IPS DF 6.9 (cell line): Measurements from ENCODE around the gene TAF11L2.
"Not testable (repeated sequence)": the region's sequence is repeated elsewhere in the genome, so short reads cannot be mapped to it uniquely, and the experiment has no call there.

ENCODE experiments used
- DNase-seq: peaks from one replicate; pipeline ENCODE4 v3.0.0-alpha.2; 2013; ENCODE audit warnings: low read depth, low spot score
- H3K27ac ChIP-seq: one replicate; pipeline ENCODE4 v1.5.1; 2013; ENCODE audit warnings: low read length, control low read depth
- H3K27me3 ChIP-seq: 2 replicates; pipeline ENCODE4 v1.6.1; 2013; ENCODE audit warnings: mild to moderate bottlenecking, low read length; ENCODE audit not compliant: control insufficient read depth, insufficient read depth
- H3K36me3 ChIP-seq: 2 replicates; pipeline ENCODE4 v1.6.1; 2013; ENCODE audit warnings: low read length; ENCODE audit not compliant: control insufficient read depth, insufficient read depth
- H3K4me1 ChIP-seq: 2 replicates; pipeline ENCODE4 v1.6.1; 2013; ENCODE audit warnings: low read length; ENCODE audit not compliant: control insufficient read depth, insufficient read depth
- H3K4me3 ChIP-seq: 2 replicates; pipeline ENCODE4 v1.5.1; 2013; ENCODE audit warnings: mild to moderate bottlenecking, low read length
- H3K9me3 ChIP-seq: 2 replicates; pipeline ENCODE4 v1.6.1; 2013; ENCODE audit warnings: low read length, inconsistent platforms; ENCODE audit not compliant: control insufficient read depth, insufficient read depth
- WGBS: extraction: QIAGEN DNeasy Blood & Tissue Kit; methylation state at CpG from one replicate; pipeline ENCODE4 v1.1.7; 2013; ENCODE audit warnings: mixed read lengths, missing lambda C conversion rate; ENCODE audit not compliant: insufficient read length, insufficient coverage; 5-methylcytosine and 5-hydroxymethylcytosine counted together

TAF11L2 gene

GRCh38 chr5:17482790-17483189 is 15.2 kb upstream of the TAF11L2 start:
- no peak for DNase-seq
- H3K36me3 ChIP-seq: no peaks in the 10 kb centered on the region
- H3K27ac ChIP-seq: no peak overlapping the region
- WGBS: no CpG with 5 or more reads among the region's 2 CpGs
- H3K27me3 ChIP-seq: no peaks in the 10 kb centered on the region
- H3K4me3 ChIP-seq: no peak overlapping the region
- no peaks in the 10 kb centered on the region for H3K9me3 ChIP-seq
- H3K4me1 ChIP-seq: peaks cover 2% of the 10 kb centered on the region; the same call in 1 of the 2 replicates

GRCh38 chr5:17486464-17487173 is 11.4 kb upstream of the TAF11L2 start:
- not testable (repeated sequence) for DNase-seq, H3K4me1 ChIP-seq, H3K36me3 ChIP-seq, H3K27me3 ChIP-seq, H3K27ac ChIP-seq, H3K9me3 ChIP-seq, H3K4me3 ChIP-seq
- no CpG with 5 or more reads among the region's 10 CpGs for WGBS

GRCh38 chr5:17487174-17487512 is 10.9 kb upstream of the TAF11L2 start:
- WGBS: no CpG with 5 or more reads among the region's 1 CpG

GRCh38 chr5:17491257-17491656 is 6.8 kb upstream of the TAF11L2 start:
- not testable (repeated sequence) for DNase-seq, H3K36me3 ChIP-seq, H3K4me3 ChIP-seq, H3K27ac ChIP-seq, H3K27me3 ChIP-seq, H3K9me3 ChIP-seq, H3K4me1 ChIP-seq
- WGBS: no CpG with 5 or more reads among the region's 23 CpGs

More at GRCh38 chr5:17487174-17487512, 10.9 kb upstream of the TAF11L2 start:
- Histone ChIP-seq H3K27ac (no peak overlapping the region), H3K4me1 (no peaks in the 10 kb centered on the region), H3K27me3 (no peaks in the 10 kb centered on the region), H3K36me3 (no peaks in the 10 kb centered on the region), H3K9me3 (no peaks in the 10 kb centered on the region), H3K4me3 (no peak overlapping the region)
- no peak for DNase-seq

GRCh38 chr5:17492770-17493169 is 5.3 kb upstream of the TAF11L2 start:
- Histone ChIP-seq H3K4me1 (no peaks in the 10 kb centered on the region), H3K4me3 (no peak overlapping the region), H3K9me3 (no peaks in the 10 kb centered on the region), H3K27me3 (no peaks in the 10 kb centered on the region), H3K27ac (no peak overlapping the region), H3K36me3 (no peaks in the 10 kb centered on the region)
- no CpG with 5 or more reads among the region's 3 CpGs for WGBS
- no peak for DNase-seq

GRCh38 chr5:17497446-17497845 is 585 bp upstream of the TAF11L2 start:
- Histone ChIP-seq H3K27ac (no peak overlapping the region), H3K9me3 (no peaks in the 10 kb centered on the region), H3K27me3 (no peaks in the 10 kb centered on the region), H3K36me3 (no peaks in the 10 kb centered on the region), H3K4me3 (no peak overlapping the region), H3K4me1 (no peaks in the 10 kb centered on the region)
- no peak for DNase-seq
- no CpG with 5 or more reads among the region's 4 CpGs for WGBS

GRCh38 chr5:17511775-17512325 is 13.8 kb downstream of the TAF11L2 start:
- no peak overlapping the region for H3K4me3 ChIP-seq
- WGBS: no CpG with 5 or more reads among the region's 17 CpGs
- H3K27me3 ChIP-seq: no peaks in the 10 kb centered on the region
- no peak for DNase-seq
- H3K36me3 ChIP-seq: no peaks in the 10 kb centered on the region
- H3K27ac ChIP-seq: no peak overlapping the region
- H3K9me3 ChIP-seq: no peaks in the 10 kb centered on the region
- H3K4me1 ChIP-seq: no peaks in the 10 kb centered on the region

GRCh38 chr5:17517526-17517925 is 19.5 kb downstream of the TAF11L2 start:
- not testable (repeated sequence) for DNase-seq, H3K36me3 ChIP-seq, H3K4me3 ChIP-seq, H3K27ac ChIP-seq, H3K4me1 ChIP-seq, H3K27me3 ChIP-seq, H3K9me3 ChIP-seq
- WGBS: no CpG with 5 or more reads among the region's 12 CpGs

GRCh38 chr5:17518067-17518466 is 20.0 kb downstream of the TAF11L2 start, which contains the start of gene TAF11L3:
Gene TAF11L3 (plus strand): TSS chr5:17518367.
- not testable (repeated sequence) for H3K4me1 ChIP-seq, H3K27ac ChIP-seq, H3K4me3 ChIP-seq, DNase-seq, H3K9me3 ChIP-seq, H3K27me3 ChIP-seq, H3K36me3 ChIP-seq
- no CpG with 5 or more reads among the region's 15 CpGs for WGBS

GRCh38 chr5:17519508-17519907 is 21.5 kb downstream of the TAF11L2 start:
- no CpG with 5 or more reads among the region's 14 CpGs for WGBS
- not testable (repeated sequence) for H3K27ac ChIP-seq, H3K36me3 ChIP-seq, H3K4me3 ChIP-seq, DNase-seq, H3K27me3 ChIP-seq, H3K4me1 ChIP-seq, H3K9me3 ChIP-seq

GRCh38 chr5:17521501-17521900 is 23.5 kb downstream of the TAF11L2 start, which contains the start of gene TAF11L4:
Gene TAF11L4 (plus strand): TSS chr5:17521801.
- not testable (repeated sequence) for H3K9me3 ChIP-seq, H3K27me3 ChIP-seq, DNase-seq, H3K4me3 ChIP-seq, H3K27ac ChIP-seq, H3K4me1 ChIP-seq, H3K36me3 ChIP-seq
- no CpG with 5 or more reads among the region's 15 CpGs for WGBS
